BJ (cell line): Measurements from ENCODE around the gene RNF214. TPM values are rescaled to one million over a fixed set of nuclear protein-coding genes. Genes with fewer than 3 reads are reported as not detected.

Source experiments
- CTCF ChIA-PET: fragments of 350-600 bp; formaldehyde crosslinking; extraction: SDS; loops from one replicate; lab custom pipeline; 2021; ENCODE audit warnings: antibody characterized with exemption, inconsistent platforms; lab: Yijun Ruan, JAX
- POLR2A ChIA-PET: fragments of 300-600 bp; sonication (Branson Sonifier 250); formaldehyde crosslinking; extraction: SDS; loops from one replicate; lab custom pipeline; 2021; ENCODE audit warnings: antibody characterized with exemption; lab: Charles Lee
- DNase-seq: peaks from one replicate; pipeline ENCODE4 v3.0.0-alpha.2; 2011; ENCODE audit warnings: low read depth
- H3K27me3 ChIP-seq: 2 replicates; pipeline ENCODE4 v1.6.0; 2011; ENCODE audit warnings: low read length; ENCODE audit not compliant: control insufficient read depth, insufficient read depth
- H3K36me3 ChIP-seq: 2 replicates; pipeline ENCODE4 v1.5.1; 2011; ENCODE audit warnings: low read length; ENCODE audit not compliant: control insufficient read depth, insufficient read depth
- H3K4me3 ChIP-seq: 2 replicates; pipeline ENCODE4 v1.5.1; 2011; ENCODE audit warnings: low read depth, mild to moderate bottlenecking, control low read depth, low read length
- CTCF ChIP-seq: IDR thresholded peaks from 2 replicates; pipeline ENCODE4 v1.5.1; 2011; ENCODE audit warnings: low read depth, mild to moderate bottlenecking, control low read depth, inconsistent platforms, low read length, moderate library complexity; ENCODE audit not compliant: insufficient read depth
- polyA plus RNA-seq: library from polyadenylated mRNA; depleted of rRNA; stranded (reverse); fragments of >200 nt; gene quantifications from 2 replicates; pipeline ENCODE4 v1.2.3, GENCODE V29; 2011

RNF214 gene
- polyA plus RNA-seq, 1 experiment: 17.1 TPM

GRCh38 chr11:117201658-117202305, 30.7 kb upstream of the RNF214 start:
- POLR2A ChIA-PET: interaction anchor here (0.6 to 0.7 kb wide), 2 partner anchors 20 to 21 kb away, joined by 3 to 4 read pairs; no protein-coding TSS in a partner anchor
- CTCF ChIA-PET: interaction anchor here (0.8 to 1.7 kb wide), 3 partner anchors 20 to 24 kb away, joined by 4 to 5 read pairs (median 4); no protein-coding TSS in a partner anchor

GRCh38 chr11:117202386-117203068, 29.9 kb upstream of the RNF214 start:
- Histone ChIP-seq H3K4me3 (peak overlapping the region; percentile 63; the same call in 1 of the 2 replicates), H3K36me3 (peaks cover 29% of the 10 kb centered on the region), H3K27me3 (no peaks in the 10 kb centered on the region)
- POLR2A ChIA-PET: no interaction called here
- no peak for TF ChIP-seq CTCF
- no peak for DNase-seq
- CTCF ChIA-PET: interaction anchor here (0.8 to 1.7 kb wide), 3 partner anchors 19 to 37 kb away, joined by 4 to 5 read pairs (median 5); no protein-coding TSS in a partner anchor

More at GRCh38 chr11:117201658-117202305, 30.7 kb upstream of the RNF214 start:
- no peak for DNase-seq
- Histone ChIP-seq H3K27me3 (no peaks in the 10 kb centered on the region), H3K36me3 (peaks cover 29% of the 10 kb centered on the region), H3K4me3 (peak overlapping the region; percentile 63)
- no peak for TF ChIP-seq CTCF

GRCh38 chr11:117203069-117203407, 29.4 kb upstream of the RNF214 start:
- H3K4me3 ChIP-seq: no peak overlapping the region
- POLR2A ChIA-PET: no interaction called here

GRCh38 chr11:117204283-117205080, 28.0 kb upstream of the RNF214 start:
- no peak for TF ChIP-seq CTCF
- Histone ChIP-seq H3K27me3 (no peaks in the 10 kb centered on the region), H3K4me3 (no peak overlapping the region), H3K36me3 (peaks cover 29% of the 10 kb centered on the region)
- CTCF ChIA-PET: interaction anchor here (0.6 to 1.5 kb wide), 5 partner anchors 12 to 18 kb away, joined by 3 to 6 read pairs (median 3); no protein-coding TSS in a partner anchor
- POLR2A ChIA-PET: no interaction called here
- DNase-seq: no peak

More at GRCh38 chr11:117203069-117203407, 29.4 kb upstream of the RNF214 start:
- Histone ChIP-seq H3K36me3 (peaks cover 29% of the 10 kb centered on the region), H3K27me3 (no peaks in the 10 kb centered on the region)
- no peak for DNase-seq
- CTCF ChIA-PET: interaction anchor here (0.8 kb wide), 1 partner anchor 36 kb away, joined by 5 read pairs; no protein-coding TSS in a partner anchor
- TF ChIP-seq CTCF: no peak
